Adrenal gland (tissue), 5 donors: Measurements from ENCODE around the gene MAP4.

Source experiments
- CTCF ChIP-seq, 6 experiments: fragments of 450-650 bp in 4 of 6; fragments of 200-600 bp in 2 of 6; sonication (generic) in 1 of 6; IDR thresholded peaks; 1 replicate in 5 of 6; 2 replicates in 1 of 6; pipeline versions ENCODE4 v1.5.1 to v1.8.0; 2016 to 2021; ENCODE audit warnings: antibody characterized with exemption in 6 of 6, mild to moderate bottlenecking in 2 of 6, moderate library complexity in 1 of 6
- POLR2A ChIP-seq, 2 donors: fragments of 450-650 bp; IDR thresholded peaks; one replicate each; pipeline ENCODE4 v1.6.1; 2017; ENCODE audit warnings: antibody characterized with exemption in 2 of 2, mild to moderate bottlenecking in 2 of 2, moderate library complexity in 1 of 2
- donor health status: DM: no; HTN: no; CAD: no.

- TF ChIP-seq POLR2A (IDR thresholded peaks at IDR 0.05), result no peak
- no peak for TF ChIP-seq CTCF (IDR thresholded peaks at IDR 0.05)
These were observed 2.6 kb upstream of the MAP4 start for GRCh38 chr3:48018841-48019240.
